GM12878 (cell line): ENCODE data around the gene KDM6A. TPM values are rescaled to one million over a fixed set of nuclear protein-coding genes. Genes with fewer than 3 reads are reported as not detected.

ENCODE experiments used
- ATAC-seq: fragments of 200-7000 bp; cut with Tn5 transposase; 3 replicates; pipeline ENCODE4 v1.9.1; 2020; ENCODE audit warnings: mild to moderate bottlenecking, moderate library complexity
- BruUV-seq: library from RNA; stranded (reverse); fragments of 400-500 nt; replicated peaks from 2 replicates; lab custom pipeline; 2021; lab: Mats Ljungman, UMichigan
- CTCF ChIA-PET: fragments of 300-600 bp; sonication (Branson Sonifier 250); formaldehyde crosslinking; extraction: SDS; loops from one replicate; lab custom pipeline; 2021; ENCODE audit warnings: inconsistent platforms; lab: Yijun Ruan, JAX
- POLR2A ChIA-PET: fragments of 350-600 bp; formaldehyde crosslinking; extraction: SDS; loops from one replicate; lab custom pipeline; 2021; ENCODE audit warnings: inconsistent platforms; lab: Charles Lee
- RAD21 ChIA-PET: fragments of 300-600 bp; sonication (Branson Sonifier 250); formaldehyde crosslinking; loops from one replicate; lab custom pipeline; 2023; ENCODE audit warnings: antibody characterized with exemption; ENCODE audit not compliant: unreplicated experiment; lab: Charles Lee
- SMC1A ChIA-PET: fragments of 300-600 bp; sonication (Branson Sonifier 250); formaldehyde crosslinking; loops from one replicate; lab custom pipeline; 2023; ENCODE audit not compliant: unreplicated experiment, uncharacterized antibody; lab: Charles Lee
- DNase-seq: peaks from one replicate; pipeline ENCODE4 v3.0.0-alpha.2; 2011; ENCODE audit warnings: low read depth, low spot score
- FAIRE-seq: peaks from 3 replicates; lab custom pipeline; 2011; peaks lifted over from hg19 to GRCh38; lab: Jason Lieb, UNC
- H2AFZ ChIP-seq: 2 replicates; pipeline ENCODE4 v1.6.0; 2011; ENCODE audit warnings: low read depth, low read length, control low read depth; ENCODE audit not compliant: control insufficient read depth
- H3K27ac ChIP-seq: 2 replicates; pipeline ENCODE4 v1.5.1; 2011; ENCODE audit warnings: control low read depth; ENCODE audit not compliant: control insufficient read depth, insufficient read depth
- H3K27me3 ChIP-seq, 2 experiments: replicated peaks in 1 of 2; 2 replicates each; pipeline versions ENCODE4 v1.6.0 to v1.6.1; 2011; ENCODE audit warnings: low read length in 1 of 2; ENCODE audit not compliant: control insufficient read depth in 2 of 2, insufficient read depth in 2 of 2
- H3K36me3 ChIP-seq, 2 experiments: 2 replicates each; pipeline ENCODE4 v1.5.1; 2011; ENCODE audit warnings: low read length in 1 of 2; ENCODE audit not compliant: control insufficient read depth in 2 of 2, insufficient read depth in 2 of 2
- H3K4me1 ChIP-seq: 2 replicates; pipeline ENCODE4 v1.6.1; 2011; ENCODE audit warnings: mild to moderate bottlenecking, low read length, moderate library complexity, mixed read lengths; ENCODE audit not compliant: control insufficient read depth, insufficient read depth
- H3K4me2 ChIP-seq: 2 replicates; pipeline ENCODE4 v1.6.0; 2011; ENCODE audit warnings: control low read depth; ENCODE audit not compliant: control insufficient read depth, insufficient read depth
- H3K4me3 ChIP-seq: fragments of 200-600 bp; sonication (generic); 2 replicates; pipeline ENCODE4 v1.5.1; 2016
- H3K79me2 ChIP-seq: 2 replicates; pipeline ENCODE4 v1.6.0; 2011; ENCODE audit warnings: low read length; ENCODE audit not compliant: control insufficient read depth, insufficient read depth
- H3K9ac ChIP-seq: 2 replicates; pipeline ENCODE4 v1.8.0; 2011; ENCODE audit warnings: low read length, control low read depth, mixed read lengths; ENCODE audit not compliant: control insufficient read depth, insufficient read depth
- H3K9me3 ChIP-seq: replicated peaks from 3 replicates; pipeline ENCODE4 v1.5.1; 2011; ENCODE audit warnings: mild to moderate bottlenecking, low read length; ENCODE audit not compliant: control insufficient read depth, insufficient read depth
- H4K20me1 ChIP-seq: 2 replicates; pipeline ENCODE4 v1.6.0; 2011; ENCODE audit not compliant: control insufficient read depth, insufficient read depth
- BCL11A ChIP-seq: IDR thresholded peaks from 2 replicates; pipeline ENCODE4 v1.6.1; 2011; ENCODE audit warnings: low read depth, low read length
- HCFC1 ChIP-seq: fragments of 150-350 bp; IDR thresholded peaks from 2 replicates; pipeline ENCODE4 v1.6.1; 2014; ENCODE audit warnings: low read length
- JUNB ChIP-seq: IDR thresholded peaks from 2 replicates; pipeline ENCODE4 v1.6.1; 2016; ENCODE audit warnings: antibody characterized with exemption, mild to moderate bottlenecking
- MTA3 ChIP-seq: IDR thresholded peaks from 2 replicates; pipeline ENCODE4 v1.6.1; 2012; ENCODE audit warnings: low read length, inconsistent platforms, borderline replicate concordance
- RAD51 ChIP-seq: fragments of 450-650 bp; IDR thresholded peaks from 2 replicates; pipeline ENCODE4 v1.6.1; 2016; ENCODE audit warnings: moderate library complexity, mild to moderate bottlenecking, inconsistent platforms
- TCF3 ChIP-seq: IDR thresholded peaks from 2 replicates; pipeline ENCODE4 v1.6.1; 2012; ENCODE audit warnings: low read depth, mild to moderate bottlenecking, low read length, borderline replicate concordance; ENCODE audit not compliant: insufficient read depth
- ZNF384 ChIP-seq: IDR thresholded peaks from 2 replicates; pipeline ENCODE4 v1.6.1; 2012; ENCODE audit warnings: low read depth, mild to moderate bottlenecking, low read length, improper control_type of control experiment, borderline replicate concordance
- WGBS: methylation state at CpG from one replicate; pipeline ENCODE4 v1.1.6; 2016; ENCODE audit warnings: low lambda C conversion rate; ENCODE audit not compliant: insufficient replicate concordance, insufficient coverage; ENCODE audit errors: missing lambda C conversion rate; 5-methylcytosine and 5-hydroxymethylcytosine counted together
- in situ Hi-C: fragments of 300-500 bp; cut with MboI; formaldehyde crosslinking; loops from 9 replicates; pipeline ENCODE4 v1.14.3; 2018; ENCODE audit warnings: mixed read lengths
- intact Hi-C: fragments of 100-400 bp; cut with micrococcal nuclease; formaldehyde crosslinking; loops from one replicate; pipeline ENCODE4 v1.14.2; 2022; ENCODE audit not compliant: unreplicated experiment
- polyA plus RNA-seq, 11 experiments: library from polyadenylated mRNA; depleted of rRNA in 4 of 11; unstranded in 6 of 11; stranded (reverse) in 5 of 11; fragments of >200 nt; fragmentation: Nextera tagmentation in 4 of 11; fragmentation: Illumina TruSeq in 1 of 11; extraction: Ambion mirVana in 4 of 11; extraction: Trizol in 1 of 11; gene quantifications; 1 replicate in 1 of 11; 2 replicates in 10 of 11; pipeline versions ENCODE4 v1.2.1 to v1.2.3, GENCODE V29; 2011 to 2016; ENCODE audit warnings: inconsistent platforms in 2 of 11, missing spikeins in 2 of 11, low read depth in 1 of 11
- total RNA-seq, 4 experiments: library from RNA; depleted of rRNA in 3 of 4; stranded (reverse); fragments of >200 nt in 3 of 4; fragmentation: Illumina TruSeq in 1 of 4; extraction: Trizol in 1 of 4; gene quantifications; 2 replicates each; pipeline versions ENCODE4 v1.2.1 to v1.2.3, GENCODE V29; 2013 to 2021
- TF ChIP-seq, protein P1 (sequence below): fragments of 450-650 bp; formaldehyde crosslinking; IDR thresholded peaks from 2 replicates; pipeline ENCODE4 v1.4.0; 2022; ENCODE audit warnings: mild to moderate bottlenecking, moderate library complexity
- TF ChIP-seq, protein P2 (sequence below): IDR thresholded peaks from 2 replicates; pipeline ENCODE4 v1.6.1; 2012; ENCODE audit warnings: improper control_type of control experiment, low read depth, low read length; ENCODE audit not compliant: insufficient replicate concordance
- TF ChIP-seq, protein P3 (sequence below): fragments of 150-350 bp; IDR thresholded peaks from 2 replicates; pipeline ENCODE4 v1.6.1; 2016; ENCODE audit warnings: low read depth, low read length

Gene KDM6A
- total and polyA plus RNA-seq, 10 of the 15 experiments (the other 5 are each of a cell fraction or from before 2014, with no cell fraction given) = 7.9 to 29.0 (median 20.4) TPM

DNA sequence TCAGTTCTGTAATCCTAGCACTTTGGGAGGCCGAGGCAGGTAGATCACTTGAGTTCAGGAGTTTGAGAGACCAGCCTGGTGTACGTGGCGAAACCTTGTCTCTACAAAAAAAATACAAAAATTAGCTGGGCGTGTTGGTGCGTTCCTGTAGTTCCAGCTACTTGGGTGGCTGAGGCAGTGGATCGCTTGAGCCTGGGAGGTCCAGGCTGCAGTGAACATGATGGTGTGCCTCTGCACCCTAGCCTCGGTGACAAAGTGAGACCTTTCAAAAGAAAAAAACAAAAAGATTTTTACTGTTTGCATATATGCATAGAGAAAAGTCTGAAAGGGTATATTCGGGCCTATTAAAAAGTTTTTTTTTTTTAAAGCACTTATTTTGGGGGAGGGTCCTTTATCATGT lies 76.1 kb downstream of the KDM6A start:
- TF ChIP-seq, protein P1, sequence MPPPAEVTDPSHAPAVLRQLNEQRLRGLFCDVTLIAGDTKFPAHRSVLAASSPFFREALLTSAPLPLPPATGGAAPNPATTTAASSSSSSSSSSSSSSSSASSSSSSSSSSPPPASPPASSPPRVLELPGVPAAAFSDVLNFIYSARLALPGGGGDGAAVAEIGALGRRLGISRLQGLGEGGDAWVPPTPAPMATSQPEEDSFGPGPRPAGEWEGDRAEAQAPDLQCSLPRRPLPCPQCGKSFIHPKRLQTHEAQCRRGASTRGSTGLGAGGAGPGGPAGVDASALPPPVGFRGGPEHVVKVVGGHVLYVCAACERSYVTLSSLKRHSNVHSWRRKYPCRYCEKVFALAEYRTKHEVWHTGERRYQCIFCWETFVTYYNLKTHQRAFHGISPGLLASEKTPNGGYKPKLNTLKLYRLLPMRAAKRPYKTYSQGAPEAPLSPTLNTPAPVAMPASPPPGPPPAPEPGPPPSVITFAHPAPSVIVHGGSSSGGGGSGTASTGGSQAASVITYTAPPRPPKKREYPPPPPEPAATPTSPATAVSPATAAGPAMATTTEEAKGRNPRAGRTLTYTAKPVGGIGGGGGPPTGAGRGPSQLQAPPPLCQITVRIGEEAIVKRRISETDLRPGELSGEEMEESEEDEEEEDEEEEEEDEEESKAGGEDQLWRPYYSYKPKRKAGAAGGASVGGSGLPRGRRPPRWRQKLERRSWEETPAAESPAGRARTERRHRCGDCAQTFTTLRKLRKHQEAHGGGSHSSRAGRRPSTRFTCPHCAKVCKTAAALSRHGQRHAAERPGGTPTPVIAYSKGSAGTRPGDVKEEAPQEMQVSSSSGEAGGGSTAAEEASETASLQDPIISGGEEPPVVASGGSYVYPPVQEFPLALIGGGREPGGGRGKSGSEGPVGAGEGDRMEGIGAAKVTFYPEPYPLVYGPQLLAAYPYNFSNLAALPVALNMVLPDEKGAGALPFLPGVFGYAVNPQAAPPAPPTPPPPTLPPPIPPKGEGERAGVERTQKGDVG (CRISPR knock-in tag) = no peak
- TF ChIP-seq RAD51 (no peak), ZNF384 (no peak), TCF3 (no peak), MTA3 (no peak), HCFC1 (no peak), BCL11A (no peak), JUNB (no peak)
- TF ChIP-seq, protein P2, sequence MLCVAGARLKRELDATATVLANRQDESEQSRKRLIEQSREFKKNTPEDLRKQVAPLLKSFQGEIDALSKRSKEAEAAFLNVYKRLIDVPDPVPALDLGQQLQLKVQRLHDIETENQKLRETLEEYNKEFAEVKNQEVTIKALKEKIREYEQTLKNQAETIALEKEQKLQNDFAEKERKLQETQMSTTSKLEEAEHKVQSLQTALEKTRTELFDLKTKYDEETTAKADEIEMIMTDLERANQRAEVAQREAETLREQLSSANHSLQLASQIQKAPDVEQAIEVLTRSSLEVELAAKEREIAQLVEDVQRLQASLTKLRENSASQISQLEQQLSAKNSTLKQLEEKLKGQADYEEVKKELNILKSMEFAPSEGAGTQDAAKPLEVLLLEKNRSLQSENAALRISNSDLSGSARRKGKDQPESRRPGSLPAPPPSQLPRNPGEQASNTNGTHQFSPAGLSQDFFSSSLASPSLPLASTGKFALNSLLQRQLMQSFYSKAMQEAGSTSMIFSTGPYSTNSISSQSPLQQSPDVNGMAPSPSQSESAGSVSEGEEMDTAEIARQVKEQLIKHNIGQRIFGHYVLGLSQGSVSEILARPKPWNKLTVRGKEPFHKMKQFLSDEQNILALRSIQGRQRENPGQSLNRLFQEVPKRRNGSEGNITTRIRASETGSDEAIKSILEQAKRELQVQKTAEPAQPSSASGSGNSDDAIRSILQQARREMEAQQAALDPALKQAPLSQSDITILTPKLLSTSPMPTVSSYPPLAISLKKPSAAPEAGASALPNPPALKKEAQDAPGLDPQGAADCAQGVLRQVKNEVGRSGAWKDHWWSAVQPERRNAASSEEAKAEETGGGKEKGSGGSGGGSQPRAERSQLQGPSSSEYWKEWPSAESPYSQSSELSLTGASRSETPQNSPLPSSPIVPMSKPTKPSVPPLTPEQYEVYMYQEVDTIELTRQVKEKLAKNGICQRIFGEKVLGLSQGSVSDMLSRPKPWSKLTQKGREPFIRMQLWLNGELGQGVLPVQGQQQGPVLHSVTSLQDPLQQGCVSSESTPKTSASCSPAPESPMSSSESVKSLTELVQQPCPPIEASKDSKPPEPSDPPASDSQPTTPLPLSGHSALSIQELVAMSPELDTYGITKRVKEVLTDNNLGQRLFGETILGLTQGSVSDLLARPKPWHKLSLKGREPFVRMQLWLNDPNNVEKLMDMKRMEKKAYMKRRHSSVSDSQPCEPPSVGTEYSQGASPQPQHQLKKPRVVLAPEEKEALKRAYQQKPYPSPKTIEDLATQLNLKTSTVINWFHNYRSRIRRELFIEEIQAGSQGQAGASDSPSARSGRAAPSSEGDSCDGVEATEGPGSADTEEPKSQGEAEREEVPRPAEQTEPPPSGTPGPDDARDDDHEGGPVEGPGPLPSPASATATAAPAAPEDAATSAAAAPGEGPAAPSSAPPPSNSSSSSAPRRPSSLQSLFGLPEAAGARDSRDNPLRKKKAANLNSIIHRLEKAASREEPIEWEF = no peak
- TF ChIP-seq, protein P3, sequence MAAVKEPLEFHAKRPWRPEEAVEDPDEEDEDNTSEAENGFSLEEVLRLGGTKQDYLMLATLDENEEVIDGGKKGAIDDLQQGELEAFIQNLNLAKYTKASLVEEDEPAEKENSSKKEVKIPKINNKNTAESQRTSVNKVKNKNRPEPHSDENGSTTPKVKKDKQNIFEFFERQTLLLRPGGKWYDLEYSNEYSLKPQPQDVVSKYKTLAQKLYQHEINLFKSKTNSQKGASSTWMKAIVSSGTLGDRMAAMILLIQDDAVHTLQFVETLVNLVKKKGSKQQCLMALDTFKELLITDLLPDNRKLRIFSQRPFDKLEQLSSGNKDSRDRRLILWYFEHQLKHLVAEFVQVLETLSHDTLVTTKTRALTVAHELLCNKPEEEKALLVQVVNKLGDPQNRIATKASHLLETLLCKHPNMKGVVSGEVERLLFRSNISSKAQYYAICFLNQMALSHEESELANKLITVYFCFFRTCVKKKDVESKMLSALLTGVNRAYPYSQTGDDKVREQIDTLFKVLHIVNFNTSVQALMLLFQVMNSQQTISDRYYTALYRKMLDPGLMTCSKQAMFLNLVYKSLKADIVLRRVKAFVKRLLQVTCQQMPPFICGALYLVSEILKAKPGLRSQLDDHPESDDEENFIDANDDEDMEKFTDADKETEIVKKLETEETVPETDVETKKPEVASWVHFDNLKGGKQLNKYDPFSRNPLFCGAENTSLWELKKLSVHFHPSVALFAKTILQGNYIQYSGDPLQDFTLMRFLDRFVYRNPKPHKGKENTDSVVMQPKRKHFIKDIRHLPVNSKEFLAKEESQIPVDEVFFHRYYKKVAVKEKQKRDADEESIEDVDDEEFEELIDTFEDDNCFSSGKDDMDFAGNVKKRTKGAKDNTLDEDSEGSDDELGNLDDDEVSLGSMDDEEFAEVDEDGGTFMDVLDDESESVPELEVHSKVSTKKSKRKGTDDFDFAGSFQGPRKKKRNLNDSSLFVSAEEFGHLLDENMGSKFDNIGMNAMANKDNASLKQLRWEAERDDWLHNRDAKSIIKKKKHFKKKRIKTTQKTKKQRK = no peak
- TF ChIP-seq, all 136 proteins: peak for 0
- SMC1A ChIA-PET = interaction anchor here (1.6 kb wide), 1 partner anchor 50 kb away, joined by 4 read pairs; no protein-coding TSS in a partner anchor
- CTCF ChIA-PET = interaction anchor here (0.6 to 1.5 kb wide), 2 partner anchors 8 to 42 kb away, joined by 4 read pairs; no protein-coding TSS in a partner anchor
- Histone ChIP-seq H4K20me1 (no peaks in the 10 kb centered on the region), H3K4me2 (no peak overlapping the region), H3K79me2 (peaks cover 59% of the 10 kb centered on the region), H3K27ac (no peak overlapping the region), H3K36me3 (no peaks in the 10 kb centered on the region), H3K4me3 (no peak overlapping the region), H3K9me3 (peaks cover 16% of the 10 kb centered on the region; the same call in 2 of the 3 replicates), H2AFZ (no peak overlapping the region), H3K9ac (no peak overlapping the region), H3K27me3 (no peaks in the 10 kb centered on the region), H3K4me1 (no peaks in the 10 kb centered on the region)
- DNase-seq = no peak
- RAD21 ChIA-PET = no interaction called here
- in situ Hi-C loops = no loop called here
- no peak for ATAC-seq
- no peak for FAIRE-seq
- intact Hi-C loops = no loop called here
- 96% methylated on average over 8 of the region's 8 CpGs for WGBS
- BruUV-seq = no TSS peak
- POLR2A ChIA-PET = interaction anchor here (0.6 kb wide), 1 partner anchor 1946 kb away, joined by 3 read pairs; no protein-coding TSS in a partner anchor
